HCT116 (cell line): Measurements from ENCODE around the gene USP50. TPM values are rescaled to one million over a fixed set of nuclear protein-coding genes. Genes with fewer than 3 reads are reported as not detected.

Experiments used
- ATAC-seq: fragments of 200-7000 bp; cut with Tn5 transposase; 2 replicates; pipeline ENCODE4 v1.9.1; 2020; ENCODE audit warnings: mild to moderate bottlenecking, moderate library complexity
- BruUV-seq: library from RNA; stranded (reverse); fragments of 400-500 nt; replicated peaks from 2 replicates; lab custom pipeline; 2021; lab: Mats Ljungman, UMichigan
- CTCF ChIA-PET: fragments of 300-600 bp; sonication (Branson Sonifier 250); formaldehyde crosslinking; loops from one replicate; lab custom pipeline; 2021; ENCODE audit warnings: antibody characterized with exemption; lab: Charles Lee
- POLR2A ChIA-PET: fragments of 300-600, 350-600 bp; sonication (Branson Sonifier 250); formaldehyde crosslinking; loops from one replicate; lab custom pipeline; 2021; ENCODE audit warnings: antibody characterized with exemption; lab: Charles Lee
- RAD21 ChIA-PET, 2 experiments: fragments of 300-600 bp; sonication (Branson Sonifier 250); formaldehyde crosslinking; loops; one replicate each; lab custom pipeline; 2023; ENCODE audit warnings: low total read pairs in 2 of 2; ENCODE audit not compliant: uncharacterized antibody in 2 of 2, unreplicated experiment in 2 of 2, low non-redundant PET in 1 of 2; lab: Charles Lee
- DNase-seq: peaks from one replicate; pipeline ENCODE4 v3.0.0-alpha.2; 2010; ENCODE audit warnings: low read depth, low spot score
- H2AFZ ChIP-seq: fragments of 200-600 bp; shearing (Covaris generic), sonication (generic); 2 replicates; pipeline ENCODE4 v1.6.1; 2017; ENCODE audit warnings: low read depth, mixed run types, mixed read lengths, antibody characterized with exemption, low read length; ENCODE audit not compliant: poor library complexity, severe bottlenecking
- H3K27ac ChIP-seq: 2 replicates; pipeline ENCODE4 v1.5.1; 2012; ENCODE audit warnings: low read depth, low read length
- H3K27me3 ChIP-seq: fragments of 200-600 bp; sonication (generic); 2 replicates; pipeline ENCODE4 v1.6.1; 2016; ENCODE audit warnings: mixed run types, low read length, mixed read lengths; ENCODE audit not compliant: insufficient read depth
- H3K36me3 ChIP-seq, 2 experiments: fragments of 200-500 bp in 1 of 2; fragments of 200-600 bp in 1 of 2; sonication (Bioruptor generic) in 1 of 2; sonication (generic) in 1 of 2; 2 replicates each; pipeline versions ENCODE4 v1.5.1 to v1.6.1; 2014 to 2016; ENCODE audit warnings: low read length in 2 of 2, inconsistent platforms in 1 of 2, mixed read lengths in 1 of 2, mixed run types in 1 of 2; ENCODE audit not compliant: insufficient read depth in 2 of 2, control insufficient read depth in 1 of 2
- H3K4me1 ChIP-seq, 2 experiments: fragments of 200-600 bp in 1 of 2; sonication (generic) in 1 of 2; 2 replicates each; pipeline versions ENCODE4 v1.5.1 to v1.6.1; 2012 to 2017; ENCODE audit warnings: low read length in 2 of 2, inconsistent platforms in 1 of 2, mild to moderate bottlenecking in 1 of 2, mixed read lengths in 1 of 2, mixed run types in 1 of 2, moderate library complexity in 1 of 2; ENCODE audit not compliant: insufficient read depth in 2 of 2, control insufficient read depth in 1 of 2
- H3K4me2 ChIP-seq: fragments of 200-600 bp; sonication (generic); 2 replicates; pipeline ENCODE4 v1.6.1; 2017; ENCODE audit warnings: mixed run types, low read length, mixed read lengths
- H3K4me3 ChIP-seq, 2 experiments: fragments of 200-600 bp in 1 of 2; sonication (generic) in 1 of 2; replicated peaks in 1 of 2; 2 replicates each; pipeline ENCODE4 v1.5.1; 2011 to 2016; ENCODE audit warnings: low read length in 2 of 2, control low read depth in 1 of 2, low read depth in 1 of 2, mild to moderate bottlenecking in 1 of 2, mixed read lengths in 1 of 2, mixed run types in 1 of 2
- H3K79me2 ChIP-seq: fragments of 200-600 bp; sonication (generic); 2 replicates; pipeline ENCODE4 v1.6.1; 2017; ENCODE audit warnings: mild to moderate bottlenecking, mixed run types, low read length, moderate library complexity, mixed read lengths; ENCODE audit not compliant: insufficient read depth
- H3K9ac ChIP-seq: fragments of 200-600 bp; sonication (generic); 2 replicates; pipeline ENCODE4 v1.6.1; 2016; ENCODE audit warnings: low read length, mixed read lengths
- H3K9me2 ChIP-seq: fragments of 200-600 bp; sonication (generic), shearing (Covaris generic); 2 replicates; pipeline ENCODE4 v1.6.1; 2017; ENCODE audit warnings: mixed run types, mild to moderate bottlenecking, moderate library complexity; ENCODE audit not compliant: insufficient read depth
- H3K9me3 ChIP-seq, 2 experiments: fragments of 200-500 bp in 1 of 2; fragments of 200-600 bp in 1 of 2; sonication (Bioruptor generic) in 1 of 2; sonication (generic) in 1 of 2; 2 replicates each; pipeline ENCODE4 v1.6.1; 2014 to 2017; ENCODE audit warnings: low read length in 2 of 2, mixed read lengths in 2 of 2, inconsistent platforms in 1 of 2, low read depth in 1 of 2, mild to moderate bottlenecking in 1 of 2, mixed run types in 1 of 2, moderate library complexity in 1 of 2; ENCODE audit not compliant: control insufficient read depth in 1 of 2, insufficient read depth in 1 of 2
- H4K20me1 ChIP-seq: fragments of 200-600 bp; sonication (generic), shearing (Covaris generic); 2 replicates; pipeline ENCODE4 v1.6.1; 2017; ENCODE audit warnings: mixed run types, mild to moderate bottlenecking, moderate library complexity; ENCODE audit not compliant: insufficient read depth
- CBX3 ChIP-seq: IDR thresholded peaks from 2 replicates; pipeline ENCODE4 v1.6.1; 2012; ENCODE audit warnings: low read depth
- CEBPB ChIP-seq: IDR thresholded peaks from 2 replicates; pipeline ENCODE4 v1.6.1; 2012; ENCODE audit warnings: low read depth
- CTCF ChIP-seq, 3 experiments: fragments of 200-600 bp in 1 of 3; sonication (generic) in 1 of 3; IDR thresholded peaks in 2 of 3; conservative IDR thresholded peaks in 1 of 3; 2 replicates each; pipeline ENCODE4 v1.5.1; 2012 to 2017; ENCODE audit warnings: low read depth in 2 of 3, low read length in 2 of 3, antibody characterized with exemption in 1 of 3, borderline replicate concordance in 1 of 3, control low read depth in 1 of 3, mild to moderate bottlenecking in 1 of 3, mixed read lengths in 1 of 3, mixed run types in 1 of 3, moderate library complexity in 1 of 3; ENCODE audit not compliant: insufficient read depth in 1 of 3
- EGR1 ChIP-seq: IDR thresholded peaks from 2 replicates; pipeline ENCODE4 v1.6.1; 2012; ENCODE audit warnings: low read depth
- EZH2 ChIP-seq: fragments of 200-600 bp; sonication (generic); IDR thresholded peaks from 2 replicates; pipeline ENCODE4 v1.6.1; 2017; ENCODE audit warnings: antibody characterized with exemption, mixed run types
- POLR2A ChIP-seq: IDR thresholded peaks from 2 replicates; pipeline ENCODE4 v1.7.0; 2011; ENCODE audit warnings: borderline replicate concordance; ENCODE audit not compliant: insufficient read depth, insufficient read length; ENCODE audit errors: extremely low read depth
- REST ChIP-seq: IDR thresholded peaks from 2 replicates; pipeline ENCODE4 v1.6.1; 2012; ENCODE audit warnings: low read depth
- SIN3A ChIP-seq: IDR thresholded peaks from 2 replicates; pipeline ENCODE4 v1.6.1; 2012; ENCODE audit warnings: low read depth
- ZBTB33 ChIP-seq: IDR thresholded peaks from 2 replicates; pipeline ENCODE4 v1.6.1; 2011; ENCODE audit warnings: mild to moderate bottlenecking, low read length, moderate library complexity; ENCODE audit not compliant: insufficient replicate concordance; ENCODE audit errors: extremely low read depth
- ZFX ChIP-seq: fragments of 450-650 bp; IDR thresholded peaks from 2 replicates; pipeline ENCODE4 v1.6.1; 2017
- intact Hi-C: fragments of 100-400 bp; cut with micrococcal nuclease; formaldehyde crosslinking; loops from 2 replicates; pipeline ENCODE4 v1.10.0; 2022
- total RNA-seq: library from RNA; stranded (reverse); gene quantifications from one replicate; pipeline ENCODE4 v1.2.1, GENCODE V29; 2021; ENCODE audit not compliant: unreplicated experiment

Gene USP50
- total RNA-seq, 1 experiment from 2014 or later: not detected

DNA sequence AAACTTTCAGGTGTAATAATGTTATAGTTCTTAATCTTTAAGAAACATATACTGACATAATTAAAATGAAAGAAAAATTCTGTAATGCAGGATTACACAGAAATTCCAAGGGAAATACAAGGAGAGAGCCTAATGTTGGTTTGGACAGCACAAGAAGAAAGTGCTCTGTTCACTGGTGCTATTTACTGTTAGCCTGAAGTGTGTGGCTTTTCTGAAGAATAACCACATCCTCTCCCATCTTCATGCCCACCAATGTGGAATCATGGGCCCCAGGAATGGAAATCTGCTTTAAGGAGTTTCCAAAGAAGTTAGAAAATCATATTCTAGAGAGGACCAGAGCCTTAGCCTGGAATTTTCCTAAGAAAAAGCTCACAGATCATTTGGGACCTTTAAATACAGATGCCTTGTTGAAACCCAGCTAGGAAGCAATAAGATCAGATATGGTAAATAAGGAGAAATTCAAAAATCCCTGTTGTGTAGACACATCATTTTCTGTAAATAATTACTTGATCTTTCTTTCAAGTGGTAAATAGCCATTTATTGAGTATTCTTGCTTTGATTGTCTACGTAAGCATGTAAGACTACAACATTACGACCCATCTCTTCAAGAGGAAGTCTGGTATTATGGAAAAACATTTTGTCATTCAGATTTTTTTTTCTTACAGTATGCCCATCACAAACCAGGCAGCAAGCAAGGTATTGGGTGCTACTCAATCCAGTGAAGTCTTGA lies 10.3 kb upstream of the USP50 start:
- Histone ChIP-seq H3K4me3 (no peak overlapping the region), H3K4me1 (no peaks in the 10 kb centered on the region), H3K79me2 (no peaks in the 10 kb centered on the region), H3K4me2 (no peak overlapping the region), H3K36me3 (peaks cover 0 to 2% of the 10 kb centered on the region in 2 experiments; a peak in 1 of 4 replicates), H4K20me1 (no peaks in the 10 kb centered on the region), H2AFZ (no peak overlapping the region), H3K27me3 (no peaks in the 10 kb centered on the region), H3K9me3 (no peaks in the 10 kb centered on the region), H3K9ac (no peak overlapping the region), H3K27ac (no peak overlapping the region), H3K9me2 (no peaks in the 10 kb centered on the region)
- no peak for TF ChIP-seq REST
- no peak for TF ChIP-seq CTCF (IDR thresholded peaks at IDR 0.05 in 2 of 3, conservative IDR thresholded peaks at IDR 0.05 in 1 of 3; ENCODE audit: borderline replicate concordance in 1 of 3, insufficient read depth in 1 of 3, low read depth in 2 of 3, low read length in 2 of 3)
- no peak for TF ChIP-seq SIN3A
- TF ChIP-seq EGR1: no peak
- TF ChIP-seq ZFX: no peak
- TF ChIP-seq POLR2A: no peak
- no peak for TF ChIP-seq EZH2
- TF ChIP-seq ZBTB33: no peak
- no peak for TF ChIP-seq CEBPB
- TF ChIP-seq CBX3: no peak
- no TSS peak for BruUV-seq
- ATAC-seq (no peak), DNase-seq (no peak)
- ChIA-PET CTCF (no interaction called here), POLR2A (no interaction called here), RAD21 (no interaction called here)
- intact Hi-C loops: no loop called here
